BLaER1 treated with 17β-estradiol and CSF1 and Interleukin-3, amounts not matched to agents 10 nM and 100 nM (cell line): ENCODE data around the gene PLB1.
A peak's percentile ranks its signal among the peaks of the same experiment; 100 is the strongest.

ENCODE experiments used
- H3K27ac ChIP-seq, 11 experiments: shearing (Covaris generic); formaldehyde crosslinking; 2 replicates each; pipeline ENCODE4 v1.8.1; 2022
- H3K27me3 ChIP-seq, 11 experiments: shearing (Covaris generic); formaldehyde crosslinking; 2 replicates each; pipeline ENCODE4 v1.8.1; 2022
- H3K36me3 ChIP-seq, 11 experiments: shearing (Covaris generic); formaldehyde crosslinking; 2 replicates each; pipeline ENCODE4 v1.8.1; 2022
- H3K4me1 ChIP-seq, 10 experiments: shearing (Covaris generic); formaldehyde crosslinking; 2 replicates each; pipeline ENCODE4 v1.8.1; 2022
- H3K4me2 ChIP-seq, 11 experiments: shearing (Covaris generic); formaldehyde crosslinking; 2 replicates each; pipeline ENCODE4 v1.8.1; 2022
- H3K4me3 ChIP-seq, 10 experiments: shearing (Covaris generic); formaldehyde crosslinking; 2 replicates each; pipeline ENCODE4 v1.8.1; 2022
- H3K9ac ChIP-seq, 11 experiments: shearing (Covaris generic); formaldehyde crosslinking; 2 replicates each; pipeline ENCODE4 v1.8.1; 2022
- H3K9me3 ChIP-seq, 11 experiments: shearing (Covaris generic); formaldehyde crosslinking; replicated peaks in 1 of 11; 2 replicates each; pipeline ENCODE4 v1.8.1; 2022
- H4K20me1 ChIP-seq, 11 experiments: shearing (Covaris generic); formaldehyde crosslinking; 2 replicates each; pipeline ENCODE4 v1.8.1; 2022
- Cebpa-rat ChIP-seq, 11 experiments: shearing (Covaris generic); IDR thresholded peaks; 2 replicates each; pipeline ENCODE4 v1.8.1; 2022

The PLB1 gene, protein sequence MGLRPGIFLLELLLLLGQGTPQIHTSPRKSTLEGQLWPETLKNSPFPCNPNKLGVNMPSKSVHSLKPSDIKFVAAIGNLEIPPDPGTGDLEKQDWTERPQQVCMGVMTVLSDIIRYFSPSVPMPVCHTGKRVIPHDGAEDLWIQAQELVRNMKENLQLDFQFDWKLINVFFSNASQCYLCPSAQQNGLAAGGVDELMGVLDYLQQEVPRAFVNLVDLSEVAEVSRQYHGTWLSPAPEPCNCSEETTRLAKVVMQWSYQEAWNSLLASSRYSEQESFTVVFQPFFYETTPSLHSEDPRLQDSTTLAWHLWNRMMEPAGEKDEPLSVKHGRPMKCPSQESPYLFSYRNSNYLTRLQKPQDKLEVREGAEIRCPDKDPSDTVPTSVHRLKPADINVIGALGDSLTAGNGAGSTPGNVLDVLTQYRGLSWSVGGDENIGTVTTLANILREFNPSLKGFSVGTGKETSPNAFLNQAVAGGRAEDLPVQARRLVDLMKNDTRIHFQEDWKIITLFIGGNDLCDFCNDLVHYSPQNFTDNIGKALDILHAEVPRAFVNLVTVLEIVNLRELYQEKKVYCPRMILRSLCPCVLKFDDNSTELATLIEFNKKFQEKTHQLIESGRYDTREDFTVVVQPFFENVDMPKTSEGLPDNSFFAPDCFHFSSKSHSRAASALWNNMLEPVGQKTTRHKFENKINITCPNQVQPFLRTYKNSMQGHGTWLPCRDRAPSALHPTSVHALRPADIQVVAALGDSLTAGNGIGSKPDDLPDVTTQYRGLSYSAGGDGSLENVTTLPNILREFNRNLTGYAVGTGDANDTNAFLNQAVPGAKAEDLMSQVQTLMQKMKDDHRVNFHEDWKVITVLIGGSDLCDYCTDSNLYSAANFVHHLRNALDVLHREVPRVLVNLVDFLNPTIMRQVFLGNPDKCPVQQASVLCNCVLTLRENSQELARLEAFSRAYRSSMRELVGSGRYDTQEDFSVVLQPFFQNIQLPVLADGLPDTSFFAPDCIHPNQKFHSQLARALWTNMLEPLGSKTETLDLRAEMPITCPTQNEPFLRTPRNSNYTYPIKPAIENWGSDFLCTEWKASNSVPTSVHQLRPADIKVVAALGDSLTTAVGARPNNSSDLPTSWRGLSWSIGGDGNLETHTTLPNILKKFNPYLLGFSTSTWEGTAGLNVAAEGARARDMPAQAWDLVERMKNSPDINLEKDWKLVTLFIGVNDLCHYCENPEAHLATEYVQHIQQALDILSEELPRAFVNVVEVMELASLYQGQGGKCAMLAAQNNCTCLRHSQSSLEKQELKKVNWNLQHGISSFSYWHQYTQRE (N-terminal part only)

GRCh38 chr2:28495551-28496250, at the start of gene PLB1:
Gene PLB1 (plus strand): TSS chr2:28496060. CDS start chr2:28496115, 55 bp downstream.
- Histone ChIP-seq H3K27ac (no peak within 1 kb of the TSS), H3K27me3 (no peaks in the 10 kb centered on the region)

DNA sequence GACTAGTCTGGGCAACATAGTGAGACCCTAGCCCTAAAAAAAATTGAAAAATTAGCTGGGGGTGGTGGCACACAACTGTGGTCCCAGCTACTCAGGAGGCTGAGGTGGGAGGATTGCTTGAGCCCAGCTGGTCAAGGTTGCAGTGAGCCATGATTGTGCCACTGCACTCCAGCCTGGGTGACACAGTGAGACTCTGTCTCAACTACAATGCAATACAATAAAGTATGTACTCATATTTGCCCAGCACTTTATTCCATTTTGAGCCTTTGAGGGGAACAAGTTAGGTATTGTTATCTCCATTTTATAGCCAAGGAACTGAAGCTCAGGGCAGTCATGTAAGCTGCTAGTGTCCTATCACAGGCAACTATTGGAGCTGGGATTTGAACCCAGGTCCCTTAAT, 49.3 kb upstream of the PLB1 start:
- Histone ChIP-seq H3K27me3 (no peaks in the 10 kb centered on the region), H3K9ac (peak overlapping the region in 3 of 11 experiments; percentile 3 to 75 (median 43); a peak in 4 of 22 replicates), H3K36me3 (no peaks in the 10 kb centered on the region), H3K27ac (peak overlapping the region; percentile 11 to 94 (median 76); a peak in 17 of 22 replicates), H4K20me1 (no peaks in the 10 kb centered on the region), H3K4me3 (no peak overlapping the region), H3K9me3 (peaks cover 0 to 18% (median 0%) of the 10 kb centered on the region in 11 experiments; a peak in 9 of 22 replicates), H3K4me2 (peak overlapping the region in 6 of 11 experiments; percentile 56 to 92 (median 88); a peak in 13 of 22 replicates), H3K4me1 (peaks cover 10 to 96% (median 54%) of the 10 kb centered on the region in 10 experiments; a peak in 18 of 20 replicates)
- TF ChIP-seq Cebpa-rat (IDR thresholded peaks at IDR 0.05) = no peak

More at GRCh38 chr2:28495551-28496250, at the start of gene PLB1:
- Histone ChIP-seq H3K36me3 (no peaks in the 10 kb centered on the region), H3K4me3 (no peak within 1 kb of the TSS), H3K9ac (no peak within 1 kb of the TSS), H4K20me1 (no peaks in the 10 kb centered on the region), H3K9me3 (no peaks in the 10 kb centered on the region), H3K4me2 (no peak within 1 kb of the TSS), H3K4me1 (peaks cover 0 to 4% (median 0%) of the 10 kb centered on the region in 10 experiments; a peak in 4 of 20 replicates)
- no peak for TF ChIP-seq Cebpa-rat (IDR thresholded peaks at IDR 0.05)

GRCh38 chr2:28447086-28447485, 48.8 kb upstream of the PLB1 start:
- H3K27me3 ChIP-seq = no peaks in the 10 kb centered on the region
- H3K4me1 ChIP-seq = peaks cover 10 to 98% (median 60%) of the 10 kb centered on the region in 10 experiments; a peak in 18 of 20 replicates
- H3K9ac ChIP-seq = peak overlapping the region in 3 of 11 experiments; percentile 43 to 77 (median 75); a peak in 3 of 22 replicates
- H3K36me3 ChIP-seq = no peaks in the 10 kb centered on the region
- 0 out of 20 replicates have a peak overlapping the region, but pooled peaks of 1 of the 10 experiments have one; percentile 5 for H3K4me3 ChIP-seq
- no peaks in the 10 kb centered on the region for H4K20me1 ChIP-seq
- TF ChIP-seq Cebpa-rat (IDR thresholded peaks at IDR 0.05) = no peak
- H3K27ac ChIP-seq = peak overlapping the region; percentile 11 to 94 (median 76); a peak in 19 of 22 replicates
- H3K9me3 ChIP-seq = peaks cover 0 to 13% (median 0%) of the 10 kb centered on the region in 11 experiments; a peak in 8 of 22 replicates
- peak overlapping the region in 9 of 11 experiments; percentile 6 to 92 (median 77); a peak in 16 of 22 replicates for H3K4me2 ChIP-seq

- H3K4me3 ChIP-seq = peak overlapping the region in 3 of 10 experiments; percentile 3 to 11 (median 8); a peak in 2 of 20 replicates
- peak overlapping the region; percentile 61 to 94 (median 81) for H3K27ac ChIP-seq
- H3K9me3 ChIP-seq = peaks cover 0 to 12% (median 0%) of the 10 kb centered on the region in 11 experiments; a peak in 6 of 22 replicates
- TF ChIP-seq Cebpa-rat (IDR thresholded peaks at IDR 0.05) = peak in 6 of 11 experiments; percentile 23 to 64 (median 45); a peak in 8 of 22 replicates
- no peaks in the 10 kb centered on the region for H3K36me3 ChIP-seq
- no peaks in the 10 kb centered on the region for H3K27me3 ChIP-seq
- H4K20me1 ChIP-seq = no peaks in the 10 kb centered on the region
- H3K9ac ChIP-seq = peak overlapping the region in 8 of 11 experiments; percentile 14 to 79 (median 71); a peak in 16 of 22 replicates
- H3K4me1 ChIP-seq = peaks cover 10 to 99% (median 66%) of the 10 kb centered on the region in 10 experiments; a peak in 18 of 20 replicates
- H3K4me2 ChIP-seq = peak overlapping the region; percentile 14 to 95 (median 66); a peak in 19 of 22 replicates
These were observed 47.7 kb upstream of the PLB1 start for GRCh38 chr2:28447943-28448792.

DNA sequence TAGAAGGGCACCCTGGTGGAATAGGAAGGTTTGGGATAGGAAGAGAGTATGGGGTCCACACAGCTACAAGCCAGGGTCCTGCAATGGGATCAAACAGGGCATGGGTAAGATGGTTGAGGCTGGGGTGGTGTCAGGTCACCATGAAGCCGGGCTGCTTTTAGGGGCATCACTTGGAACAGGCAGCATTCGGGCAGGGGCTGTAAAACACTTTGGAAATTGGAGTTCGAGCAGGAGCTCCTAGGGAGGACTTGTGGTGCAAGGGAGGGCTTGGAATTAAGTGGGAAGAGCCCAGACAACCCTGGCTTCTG, 47.1 kb upstream of the PLB1 start:
- Histone ChIP-seq H3K27ac (peak overlapping the region; percentile 61 to 94 (median 81)), H3K36me3 (no peaks in the 10 kb centered on the region), H3K9me3 (peaks cover 0 to 12% (median 0%) of the 10 kb centered on the region in 11 experiments; a peak in 6 of 22 replicates), H3K4me1 (peaks cover 10 to 100% (median 68%) of the 10 kb centered on the region in 10 experiments; a peak in 18 of 20 replicates), H3K4me2 (peak overlapping the region in 10 of 11 experiments; percentile 38 to 95 (median 72); a peak in 19 of 22 replicates), H3K9ac (peak overlapping the region in 8 of 11 experiments; percentile 14 to 79 (median 71); a peak in 16 of 22 replicates), H4K20me1 (no peaks in the 10 kb centered on the region), H3K4me3 (peak overlapping the region in 2 of 10 experiments; percentile 8 to 11; a peak in 2 of 20 replicates), H3K27me3 (no peaks in the 10 kb centered on the region)
- TF ChIP-seq Cebpa-rat (IDR thresholded peaks at IDR 0.05) = no peak

DNA sequence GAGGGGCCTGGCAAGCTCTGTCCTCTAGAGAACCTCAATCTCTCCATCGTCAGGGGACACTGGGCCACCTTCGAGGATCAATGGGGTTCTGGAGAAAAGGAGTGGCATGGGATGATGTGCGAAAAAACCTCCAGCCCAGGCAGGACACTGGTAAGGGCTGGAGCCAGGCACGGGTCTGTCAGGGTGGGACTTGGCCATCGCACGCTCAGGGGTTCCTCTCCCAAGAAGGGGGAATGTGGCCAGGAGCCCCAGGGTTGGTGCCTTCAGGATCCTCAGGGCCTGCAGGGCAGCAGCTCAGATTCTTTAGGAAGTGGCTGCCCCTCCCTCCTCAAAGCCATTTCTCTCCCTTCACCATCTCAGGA, 46.8 kb upstream of the PLB1 start:
- Histone ChIP-seq H3K27me3 (no peaks in the 10 kb centered on the region), H3K4me3 (0 out of 20 replicates have a peak overlapping the region, but pooled peaks of 1 of the 10 experiments have one; percentile 8), H3K9ac (peak overlapping the region in 6 of 11 experiments; percentile 55 to 79 (median 76); a peak in 11 of 22 replicates), H4K20me1 (no peaks in the 10 kb centered on the region), H3K27ac (peak overlapping the region; percentile 61 to 94 (median 81)), H3K36me3 (no peaks in the 10 kb centered on the region), H3K4me1 (peaks cover 10 to 100% (median 68%) of the 10 kb centered on the region in 10 experiments; a peak in 18 of 20 replicates), H3K9me3 (peaks cover 0 to 12% (median 0%) of the 10 kb centered on the region in 11 experiments; a peak in 6 of 22 replicates), H3K4me2 (peak overlapping the region in 10 of 11 experiments; percentile 38 to 95 (median 72); a peak in 18 of 22 replicates)
- TF ChIP-seq Cebpa-rat (IDR thresholded peaks at IDR 0.05) = no peak
